Tibial nerve (tissue), 4 donors: Measurements from ENCODE around the gene SCARF1. TPM values are rescaled to one million over a fixed set of nuclear protein-coding genes. Genes with fewer than 3 reads are reported as not detected.
A peak's percentile ranks its signal among the peaks of the same experiment; 100 is the strongest.

Experiments used
- DNase-seq, 2 donors: peaks; one replicate each; pipeline ENCODE4 v3.0.0-alpha.2; 2019; ENCODE audit warnings: low spot score in 2 of 2
- H3K27ac ChIP-seq, 4 donors: fragments of 200-600 bp; sonication (generic) in 3 of 4; one replicate each; pipeline ENCODE4 v1.5.1; 2017 to 2019; ENCODE audit warnings: mild to moderate bottlenecking in 1 of 4
- H3K27me3 ChIP-seq, 2 donors: fragments of 200-600 bp; sonication (generic) in 1 of 2; one replicate each; pipeline versions ENCODE4 v1.5.1 to v1.6.0; 2017 to 2019
- H3K36me3 ChIP-seq, 3 donors: fragments of 200-600 bp; sonication (generic); one replicate each; pipeline ENCODE4 v1.5.1; 2018 to 2019
- H3K4me1 ChIP-seq, 4 donors: fragments of 200-600 bp; sonication (generic) in 3 of 4; one replicate each; pipeline ENCODE4 v1.5.1; 2017 to 2019
- H3K4me3 ChIP-seq, 4 donors: fragments of 200-600 bp; sonication (generic) in 3 of 4; one replicate each; pipeline ENCODE4 v1.5.1; 2017 to 2019; ENCODE audit warnings: mild to moderate bottlenecking in 1 of 4, moderate library complexity in 1 of 4
- H3K9me3 ChIP-seq, 4 donors: fragments of 200-600 bp; sonication (generic) in 3 of 4; one replicate each; pipeline ENCODE4 v1.5.1; 2017 to 2019
- EP300 ChIP-seq, 2 donors: sonication (generic); formaldehyde crosslinking; IDR thresholded peaks; one replicate each; pipeline ENCODE4 v1.6.1; 2017; ENCODE audit warnings: antibody characterized with exemption in 2 of 2, mild to moderate bottlenecking in 1 of 2
- POLR2A ChIP-seq, 2 donors: fragments of 450-650 bp; IDR thresholded peaks; one replicate each; pipeline ENCODE4 v1.6.1; 2017; ENCODE audit warnings: antibody characterized with exemption in 2 of 2, mild to moderate bottlenecking in 2 of 2, moderate library complexity in 2 of 2
- WGBS, 2 donors: methylation state at CpG; one replicate each; pipeline ENCODE4 v1.1.5; 2018; 5-methylcytosine and 5-hydroxymethylcytosine counted together
- total RNA-seq, 4 donors: library from RNA; depleted of rRNA; stranded (reverse); fragments of >200 nt; gene quantifications; one replicate each; pipeline ENCODE4 v1.1.0, GENCODE V29; 2016
- TF ChIP-seq, protein P1 (sequence below), 5 experiments: fragments of 200-600 bp in 3 of 5; fragments of 450-650 bp in 2 of 5; sonication (generic) in 3 of 5; IDR thresholded peaks; one replicate each; pipeline ENCODE4 v1.5.1; 2016 to 2019; ENCODE audit warnings: antibody characterized with exemption in 5 of 5, mild to moderate bottlenecking in 3 of 5, moderate library complexity in 2 of 5

SCARF1 gene
- total RNA-seq, 4 donors from 2014 or later = 7.1 to 30.6 (median 21.7) TPM

DNA sequence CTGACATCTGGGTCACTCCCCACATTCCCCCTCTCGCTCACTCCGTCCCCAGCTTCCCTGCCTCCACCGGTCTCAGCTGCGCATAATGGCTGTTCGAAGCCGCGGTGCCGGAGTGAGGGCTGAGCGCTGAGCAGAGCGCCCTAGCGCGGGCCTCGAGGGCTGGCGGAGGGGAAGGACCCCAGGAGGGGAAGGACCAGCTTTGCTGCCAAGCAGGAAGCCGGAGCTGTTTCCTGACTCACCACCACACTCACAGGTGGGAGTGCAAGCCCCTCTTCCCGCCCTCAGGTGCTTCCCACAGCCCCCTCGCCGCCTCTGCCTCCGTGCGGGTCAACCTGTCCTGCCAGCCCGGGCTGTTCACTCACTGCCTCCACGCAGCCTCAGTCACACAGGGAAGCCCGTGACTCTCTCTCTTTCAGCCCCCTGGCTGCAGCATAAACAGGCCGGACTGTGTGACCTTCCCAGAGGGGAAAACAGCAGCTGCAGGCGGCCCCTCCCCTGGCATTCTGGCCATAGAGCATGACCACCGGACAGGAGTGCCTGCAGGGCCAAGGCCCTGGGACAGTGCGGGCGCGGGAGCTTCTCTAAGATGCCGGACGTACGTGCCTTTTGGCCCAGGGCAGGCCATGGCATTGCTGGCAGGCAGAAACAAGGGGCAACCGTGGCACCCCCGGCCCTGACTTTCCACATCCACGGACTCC, 40.6 kb downstream of the SCARF1 start:
- peaks cover 0 to 44% (median 25%) of the 10 kb centered on the region in 4 donors for H3K4me1 ChIP-seq
- WGBS, 2 donors = 64 to 74% methylated on average over 29 to 32 of the region's 35 CpGs
- H3K4me3 ChIP-seq = no peak overlapping the region
- peak overlapping the region in 3 of 4 donors; percentile 21 to 89 (median 31) for H3K27ac ChIP-seq
- TF ChIP-seq EP300 (IDR thresholded peaks at IDR 0.05) = no peak
- TF ChIP-seq, protein P1, sequence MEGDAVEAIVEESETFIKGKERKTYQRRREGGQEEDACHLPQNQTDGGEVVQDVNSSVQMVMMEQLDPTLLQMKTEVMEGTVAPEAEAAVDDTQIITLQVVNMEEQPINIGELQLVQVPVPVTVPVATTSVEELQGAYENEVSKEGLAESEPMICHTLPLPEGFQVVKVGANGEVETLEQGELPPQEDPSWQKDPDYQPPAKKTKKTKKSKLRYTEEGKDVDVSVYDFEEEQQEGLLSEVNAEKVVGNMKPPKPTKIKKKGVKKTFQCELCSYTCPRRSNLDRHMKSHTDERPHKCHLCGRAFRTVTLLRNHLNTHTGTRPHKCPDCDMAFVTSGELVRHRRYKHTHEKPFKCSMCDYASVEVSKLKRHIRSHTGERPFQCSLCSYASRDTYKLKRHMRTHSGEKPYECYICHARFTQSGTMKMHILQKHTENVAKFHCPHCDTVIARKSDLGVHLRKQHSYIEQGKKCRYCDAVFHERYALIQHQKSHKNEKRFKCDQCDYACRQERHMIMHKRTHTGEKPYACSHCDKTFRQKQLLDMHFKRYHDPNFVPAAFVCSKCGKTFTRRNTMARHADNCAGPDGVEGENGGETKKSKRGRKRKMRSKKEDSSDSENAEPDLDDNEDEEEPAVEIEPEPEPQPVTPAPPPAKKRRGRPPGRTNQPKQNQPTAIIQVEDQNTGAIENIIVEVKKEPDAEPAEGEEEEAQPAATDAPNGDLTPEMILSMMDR (IDR thresholded peaks at IDR 0.05) = no peak
- no peak for TF ChIP-seq POLR2A (IDR thresholded peaks at IDR 0.05)
- peaks cover 0 to 15% (median 0%) of the 10 kb centered on the region in 3 donors for H3K36me3 ChIP-seq
- peaks cover 0 to 5% (median 0%) of the 10 kb centered on the region in 4 donors for H3K9me3 ChIP-seq
- no peaks in the 10 kb centered on the region for H3K27me3 ChIP-seq
- DNase-seq = no peak

- no peak overlapping the region for H3K27ac ChIP-seq
- no peak overlapping the region for H3K4me3 ChIP-seq
- TF ChIP-seq, protein P1 (IDR thresholded peaks at IDR 0.05) = no peak
- no peak for TF ChIP-seq EP300 (IDR thresholded peaks at IDR 0.05)
- peaks cover 0 to 15% (median 0%) of the 10 kb centered on the region in 3 donors for H3K36me3 ChIP-seq
- peaks cover 0 to 5% (median 0%) of the 10 kb centered on the region in 4 donors for H3K9me3 ChIP-seq
- no peak for DNase-seq
- peaks cover 0 to 19% (median 5%) of the 10 kb centered on the region in 4 donors for H3K4me1 ChIP-seq
- no peaks in the 10 kb centered on the region for H3K27me3 ChIP-seq
- WGBS, 2 donors = 90 to 99% methylated on average over 13 to 14 of the region's 14 CpGs
Measured at GRCh38 chr17:1601571-1601970, 44.0 kb downstream of the SCARF1 start.

GRCh38 chr17:1598399-1599095, 47.0 kb downstream of the SCARF1 start:
- WGBS, 2 donors = 87 to 93% methylated on average over 8 of the region's 8 CpGs
- Histone ChIP-seq H3K27me3 (no peaks in the 10 kb centered on the region), H3K9me3 (peaks cover 0 to 5% (median 0%) of the 10 kb centered on the region in 4 donors), H3K36me3 (peaks cover 0 to 15% (median 0%) of the 10 kb centered on the region in 3 donors), H3K4me3 (no peak overlapping the region), H3K27ac (no peak overlapping the region), H3K4me1 (no peaks in the 10 kb centered on the region)
- TF ChIP-seq POLR2A (IDR thresholded peaks at IDR 0.05) (no peak), EP300 (IDR thresholded peaks at IDR 0.05) (no peak)
- TF ChIP-seq, protein P1 (IDR thresholded peaks at IDR 0.05) = no peak
- no peak for DNase-seq

- Histone ChIP-seq H3K4me1 (peaks cover 0 to 3% (median 0%) of the 10 kb centered on the region in 4 donors), H3K36me3 (peaks cover 0 to 19% (median 0%) of the 10 kb centered on the region in 3 donors), H3K27ac (no peak overlapping the region), H3K9me3 (peaks cover 0 to 5% (median 0%) of the 10 kb centered on the region in 4 donors), H3K27me3 (no peaks in the 10 kb centered on the region), H3K4me3 (no peak overlapping the region)
- TF ChIP-seq, protein P1 (IDR thresholded peaks at IDR 0.05) = no peak
- TF ChIP-seq EP300 (IDR thresholded peaks at IDR 0.05) = no peak
- TF ChIP-seq POLR2A (IDR thresholded peaks at IDR 0.05) = no peak
- DNase-seq = no peak
- WGBS, 2 donors = 88 to 89% methylated on average over 14 of the region's 14 CpGs
Measured at GRCh38 chr17:1597861-1598342, 47.6 kb downstream of the SCARF1 start.

DNA sequence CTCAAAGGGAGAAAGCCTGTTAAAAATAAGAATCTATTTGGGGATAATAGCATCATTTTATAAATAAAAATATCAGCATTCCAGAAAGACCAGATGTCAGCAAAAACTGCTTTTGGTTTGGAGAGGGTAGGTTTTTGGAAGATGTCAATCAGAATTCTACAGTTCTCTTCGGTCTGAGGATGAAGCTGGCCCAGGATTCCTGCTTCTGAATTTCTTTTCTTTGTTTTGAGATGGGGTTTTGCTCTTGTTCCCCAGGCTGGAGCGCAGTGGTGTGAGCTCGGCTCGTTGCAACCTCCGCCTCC, 52.0 kb downstream of the SCARF1 start:
- Histone ChIP-seq H3K27ac (peak overlapping the region in 1 of 4 donors; percentile 57), H3K4me3 (no peak overlapping the region), H3K27me3 (no peaks in the 10 kb centered on the region), H3K36me3 (peaks cover 0 to 44% (median 0%) of the 10 kb centered on the region in 3 donors), H3K9me3 (no peaks in the 10 kb centered on the region), H3K4me1 (peaks cover 0 to 18% (median 12%) of the 10 kb centered on the region in 4 donors)
- 76 to 87% methylated on average over 5 of the region's 5 CpGs for WGBS, 2 donors
- no peak for DNase-seq
- TF ChIP-seq POLR2A (IDR thresholded peaks at IDR 0.05) (no peak), EP300 (IDR thresholded peaks at IDR 0.05) (no peak)
- TF ChIP-seq, protein P1 (IDR thresholded peaks at IDR 0.05) = no peak
